GM12872 (cell line): ENCODE data around the gene SPP1.

Source experiments
- CTCF ChIP-seq: IDR thresholded peaks from 3 replicates; pipeline ENCODE4 v1.5.1; 2011; ENCODE audit warnings: low read depth, mild to moderate bottlenecking, low read length, moderate library complexity; ENCODE audit not compliant: insufficient read depth

The SPP1 gene

GRCh38 chr4:88017516-88018297, 42.2 kb downstream of the SPP1 start:
- TF ChIP-seq CTCF, result no peak

- TF ChIP-seq CTCF, result no peak
These were observed 43.0 kb downstream of the SPP1 start for GRCh38 chr4:88018466-88018865.

GRCh38 chr4:88021824-88022223, 46.3 kb downstream of the SPP1 start:
- no peak for TF ChIP-seq CTCF

GRCh38 chr4:88022289-88022688, 46.8 kb downstream of the SPP1 start:
- TF ChIP-seq CTCF, result no peak

- no peak for TF ChIP-seq CTCF
These were observed 52.4 kb downstream of the SPP1 start for GRCh38 chr4:88027611-88028608.

- TF ChIP-seq CTCF, result no peak
These were observed 53.4 kb downstream of the SPP1 start for GRCh38 chr4:88028946-88029345.

- TF ChIP-seq CTCF, result no peak
These were observed 54.0 kb downstream of the SPP1 start for GRCh38 chr4:88029556-88029955.
